HG03520 (cell line): ENCODE results near the gene SH3PXD2A.
A peak's percentile ranks its signal among the peaks of the same experiment; 100 is the strongest.
"Not testable (repeated sequence)": the region's sequence is repeated elsewhere in the genome, so short reads cannot be mapped to it uniquely, and the experiment has no call there.

Experiments
- ATAC-seq: cut with Tn5 transposase; IDR thresholded peaks from one replicate; pipeline ENCODE4 v1.9.1; 2021; ENCODE audit warnings: mild to moderate bottlenecking, moderate library complexity; ENCODE audit not compliant: unreplicated experiment

The SH3PXD2A gene

DNA sequence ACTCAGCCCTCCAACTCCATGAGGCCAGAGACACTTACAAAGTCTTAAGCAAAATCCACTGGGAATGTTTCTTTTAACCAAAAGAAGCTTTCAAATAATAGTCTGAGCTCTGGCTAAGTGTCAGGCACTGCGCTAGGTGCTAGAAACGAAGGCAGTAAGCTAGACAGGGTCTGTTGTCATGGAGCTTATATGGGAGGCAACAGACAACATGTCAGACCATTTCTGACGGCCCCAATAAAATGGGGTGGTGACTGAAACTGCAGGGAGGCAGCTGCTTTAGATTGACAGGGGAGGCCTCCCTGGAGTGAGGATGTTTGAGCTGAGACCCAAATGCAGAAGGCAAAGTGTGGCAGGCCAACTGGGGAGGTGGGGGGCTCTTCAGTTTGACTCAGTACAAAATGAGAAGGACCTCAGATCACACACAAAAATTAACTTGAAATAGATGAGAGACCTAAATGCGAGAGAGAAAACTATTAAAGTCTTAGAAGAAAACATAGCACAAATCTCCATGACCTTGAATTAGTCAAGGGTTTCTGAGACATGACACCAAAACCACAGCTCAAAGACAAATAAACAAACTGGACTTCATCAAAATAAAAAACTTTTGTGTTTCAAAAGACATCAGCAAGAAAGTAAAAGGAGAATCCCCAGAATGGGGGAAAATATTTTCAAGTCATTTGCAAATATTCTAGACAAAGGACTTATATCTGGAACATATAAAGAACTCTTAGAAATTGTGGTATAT, 40.6 kb downstream of the SH3PXD2A start:
- ATAC-seq: no peak

DNA sequence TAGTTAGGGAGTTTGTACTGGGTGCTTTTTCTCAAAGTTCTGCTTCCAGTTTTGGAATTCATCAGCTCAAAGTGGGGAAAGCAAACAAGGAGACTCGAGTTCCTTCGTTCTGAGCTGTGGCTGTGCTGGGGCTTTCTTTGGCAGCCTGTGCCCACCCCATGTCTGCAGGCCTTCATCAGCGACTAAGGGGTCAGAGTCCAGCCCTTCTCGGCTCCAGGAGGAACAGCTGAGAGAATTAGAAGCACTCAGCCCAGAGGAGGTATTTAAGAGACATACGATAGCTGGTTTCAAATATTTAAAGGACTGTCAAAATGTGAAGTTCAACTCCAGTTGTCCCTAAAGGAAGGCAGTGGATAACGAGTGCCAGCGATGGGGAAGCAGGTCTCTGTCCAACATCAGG, 41.3 kb downstream of the SH3PXD2A start:
- ATAC-seq: no peak

DNA sequence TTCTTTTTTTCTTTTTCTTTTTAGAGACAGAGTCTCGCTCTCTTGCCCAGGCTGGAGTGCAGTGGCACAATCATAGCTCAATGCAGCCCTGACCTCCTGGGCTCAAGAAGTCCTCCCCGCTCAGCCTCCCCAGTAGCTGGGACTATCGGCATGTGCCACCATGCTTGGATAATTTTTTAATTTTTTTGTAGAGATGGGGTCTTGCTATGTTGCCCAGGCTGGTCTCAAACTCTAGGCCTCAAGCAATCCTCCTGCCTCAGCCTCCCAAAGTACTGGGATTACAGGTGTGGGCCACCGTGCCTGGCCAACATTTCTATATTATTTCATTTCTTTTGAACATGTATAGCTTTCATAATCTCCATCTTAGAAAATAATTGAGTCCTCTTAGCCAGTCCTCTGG, 42.1 kb downstream of the SH3PXD2A start:
- ATAC-seq: not testable (repeated sequence)

DNA sequence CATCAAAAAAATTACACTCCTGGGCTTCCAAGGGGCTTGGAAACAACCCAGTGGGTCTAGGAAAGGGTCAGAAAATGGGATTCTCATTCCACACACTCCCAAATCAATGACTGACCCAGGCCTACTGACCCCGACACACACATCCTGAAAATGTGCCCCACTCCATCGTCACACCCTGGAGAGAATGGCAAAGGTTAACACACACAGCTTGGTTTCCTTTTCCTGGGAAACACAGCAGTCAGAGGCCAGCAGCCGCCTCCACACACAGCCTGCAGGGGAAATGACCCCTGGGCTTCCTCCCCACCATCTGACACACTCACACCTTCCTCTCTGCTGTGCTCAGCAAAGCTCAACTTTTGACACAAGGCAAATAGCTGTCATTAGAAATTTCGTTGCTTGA, 42.9 kb downstream of the SH3PXD2A start:
- no peak for ATAC-seq

DNA sequence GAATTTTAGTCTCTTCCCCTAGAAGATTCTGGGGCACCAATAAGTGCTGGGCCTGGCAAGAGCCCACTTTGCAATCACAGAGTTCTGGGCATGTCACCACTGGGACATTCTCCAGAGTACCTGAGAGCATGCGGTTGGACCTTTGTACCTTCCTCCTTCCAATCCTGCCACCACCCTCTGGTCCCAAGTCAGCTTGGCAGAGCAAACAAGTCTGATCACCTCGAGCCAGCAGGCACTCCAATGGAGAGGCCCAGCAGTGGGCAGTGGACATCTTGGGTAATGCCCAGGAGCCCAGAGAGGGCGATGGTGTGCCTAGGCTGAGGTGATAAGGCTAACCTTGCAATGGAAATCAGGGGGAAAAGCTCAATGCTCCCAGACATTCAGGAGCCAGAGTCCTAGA, 43.4 kb downstream of the SH3PXD2A start:
- ATAC-seq: no peak

DNA sequence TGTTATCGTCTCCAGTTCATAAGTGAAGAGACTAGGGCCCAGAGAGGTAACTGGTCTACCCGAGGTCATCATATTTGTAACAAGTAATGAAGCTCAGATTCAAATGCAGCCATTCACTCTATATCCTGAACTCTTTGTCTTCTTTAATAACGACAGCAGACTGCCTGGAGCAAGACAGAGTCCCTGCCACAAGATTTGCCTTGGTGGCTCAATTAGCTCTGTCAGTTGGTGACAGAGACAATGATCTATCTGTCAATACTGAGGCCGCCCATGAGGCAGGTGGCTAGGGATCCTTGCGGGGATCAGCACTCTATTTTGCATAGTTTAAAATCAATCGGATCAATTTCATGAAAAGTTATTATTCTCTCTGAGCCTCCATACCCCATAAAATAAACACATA, 43.9 kb downstream of the SH3PXD2A start:
- no peak for ATAC-seq

- ATAC-seq: no peak
Observed at GRCh38 chr10:103808780-103809179, 46.6 kb downstream of the SH3PXD2A start.

GRCh38 chr10:103807996-103808395, 47.4 kb downstream of the SH3PXD2A start:
- ATAC-seq: no peak

GRCh38 chr10:103806395-103807187, 48.8 kb downstream of the SH3PXD2A start:
- ATAC-seq: no peak

DNA sequence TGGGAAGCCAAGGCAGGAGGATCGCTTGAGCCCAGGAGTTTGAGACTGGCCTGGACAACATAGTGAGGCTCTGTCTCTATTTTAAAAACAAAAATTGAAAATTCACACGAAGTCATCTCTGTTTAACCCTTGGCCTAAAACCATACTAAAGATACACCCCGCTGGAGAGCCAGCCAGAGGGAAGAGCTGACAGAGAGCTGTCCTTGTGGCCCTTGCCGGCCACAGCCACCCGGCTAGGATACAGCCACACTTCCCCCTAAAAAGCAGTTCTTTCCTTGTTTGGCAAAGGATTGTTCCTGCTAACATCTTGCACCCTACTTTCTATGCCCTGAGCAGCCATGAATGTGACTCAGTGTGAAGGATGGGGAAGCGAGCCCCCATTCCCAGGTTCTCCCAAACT, 49.6 kb downstream of the SH3PXD2A start:
- no peak for ATAC-seq

- no peak for ATAC-seq
Observed at GRCh38 chr10:103804871-103805270, 50.5 kb downstream of the SH3PXD2A start.

DNA sequence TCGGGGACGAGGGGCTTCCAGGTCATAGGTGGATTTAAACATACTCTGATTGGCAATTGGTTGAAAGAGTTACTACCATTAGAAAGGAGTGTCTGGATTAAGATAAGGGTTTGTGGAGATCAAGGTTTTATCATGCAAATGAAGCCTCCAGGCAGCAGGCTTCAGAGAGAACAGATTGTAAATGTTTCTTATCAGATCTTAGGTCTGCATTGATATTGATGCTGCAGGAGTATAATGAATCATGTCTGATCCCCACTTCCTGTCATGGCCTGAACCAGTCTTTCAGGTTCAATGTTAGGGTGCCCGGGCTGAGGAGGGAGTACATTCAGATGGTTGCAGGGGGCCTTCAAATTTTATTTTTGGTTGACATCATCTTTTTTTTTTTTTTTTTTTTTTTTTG, 51.4 kb downstream of the SH3PXD2A start:
- no peak for ATAC-seq

DNA sequence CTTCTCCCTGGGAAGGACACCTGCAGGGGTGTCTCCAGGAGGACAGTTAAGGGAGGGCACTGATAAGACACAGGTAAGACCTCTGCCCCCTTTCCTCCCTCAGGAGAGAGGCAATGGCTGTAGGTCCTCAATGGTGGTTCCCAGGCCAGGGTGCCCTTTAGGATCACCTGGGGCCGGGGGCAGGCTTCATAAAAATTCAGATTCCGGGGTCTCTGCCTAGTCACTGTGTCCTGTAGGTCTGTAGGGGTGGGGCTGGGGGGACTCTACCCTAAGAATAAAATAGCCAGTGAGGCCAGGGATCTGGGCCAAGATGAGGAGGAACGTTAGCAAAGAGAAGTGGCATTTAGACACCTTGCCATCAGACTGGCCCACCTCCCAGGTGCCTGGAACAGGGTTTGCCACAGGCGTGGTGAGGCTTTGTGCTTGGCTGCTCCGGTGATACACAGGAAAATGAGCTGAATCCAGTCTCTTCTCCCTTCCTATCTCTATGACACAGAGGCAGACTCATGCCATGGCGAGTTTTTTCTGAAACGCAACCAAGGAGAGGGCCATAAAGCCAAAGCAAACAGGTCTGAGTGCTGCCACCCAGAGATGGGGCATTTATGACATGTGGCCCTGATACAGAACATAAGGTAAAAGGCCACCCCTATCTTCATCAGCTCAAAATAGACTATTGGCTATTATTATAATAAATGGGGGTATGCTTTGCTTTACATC, 52.6 kb downstream of the SH3PXD2A start:
- ATAC-seq: no peak

GRCh38 chr10:103802081-103802480, 53.3 kb downstream of the SH3PXD2A start:
- no peak for ATAC-seq

- peak; percentile 84 for ATAC-seq
Observed at GRCh38 chr10:103800789-103801540, 54.4 kb downstream of the SH3PXD2A start.

- no peak for ATAC-seq
Observed at GRCh38 chr10:103800089-103800488, 55.3 kb downstream of the SH3PXD2A start.

- no peak for ATAC-seq
Observed at GRCh38 chr10:103799341-103799740, 56.0 kb downstream of the SH3PXD2A start.

DNA sequence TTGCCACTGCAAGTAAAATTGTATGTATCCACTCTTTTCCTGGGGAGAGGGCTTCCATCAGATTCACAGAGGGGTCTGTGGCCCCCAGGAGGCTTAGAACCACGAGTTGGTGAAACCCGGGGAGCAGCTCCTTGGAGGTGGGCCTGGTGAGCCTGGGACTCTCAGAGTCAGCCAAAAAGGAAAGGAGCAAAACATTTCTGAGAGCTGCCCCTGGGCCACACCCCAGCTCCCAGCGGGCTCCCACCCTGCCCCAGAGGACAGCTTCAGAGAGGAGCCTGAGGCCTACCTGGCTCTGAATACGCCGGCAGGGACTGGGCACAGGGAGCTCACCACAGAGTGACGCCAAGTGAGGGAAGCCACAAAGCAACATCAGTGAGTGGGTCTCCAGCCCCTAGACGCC, 56.9 kb downstream of the SH3PXD2A start:
- ATAC-seq: no peak

DNA sequence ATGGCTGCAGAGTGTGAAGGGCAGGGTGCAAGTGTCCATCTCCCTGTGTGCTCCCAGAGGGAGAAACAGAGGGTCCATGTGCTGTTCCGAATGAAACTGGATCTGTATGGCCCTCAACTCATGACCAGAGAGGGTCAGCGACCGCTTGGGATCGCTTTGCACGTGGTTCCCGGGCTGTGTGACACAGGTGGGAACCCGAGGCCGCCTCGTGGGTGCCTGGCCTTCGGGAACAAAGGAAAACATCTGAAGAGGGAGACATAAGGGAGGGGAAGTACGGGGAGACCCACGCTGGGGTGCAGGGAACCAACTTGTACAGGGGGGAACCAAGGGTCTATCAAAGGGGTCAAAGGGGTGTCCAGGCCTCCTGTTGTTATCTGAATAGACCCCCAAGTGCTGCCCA, 57.5 kb downstream of the SH3PXD2A start:
- ATAC-seq: no peak

GRCh38 chr10:103795634-103796270, 59.6 kb downstream of the SH3PXD2A start:
- no peak for ATAC-seq

DNA sequence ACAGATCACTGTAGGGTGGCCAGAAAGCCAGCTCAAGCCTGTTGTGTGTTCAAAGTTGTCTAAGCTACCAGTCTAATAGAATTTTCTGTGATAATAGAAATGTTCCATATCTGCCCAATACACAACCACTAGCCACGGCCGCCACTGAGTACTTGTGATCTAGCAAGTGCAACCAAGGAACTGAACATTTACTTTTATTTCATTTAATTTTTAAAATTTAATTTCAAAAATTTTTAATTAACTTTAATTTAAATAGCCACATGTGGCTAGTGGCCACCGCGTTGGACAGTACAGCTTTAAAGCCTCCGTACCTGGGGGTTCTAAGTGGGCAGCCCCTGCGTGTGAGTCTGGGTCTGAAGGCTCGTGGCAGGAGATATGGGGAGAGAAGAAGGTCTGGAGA, 60.4 kb downstream of the SH3PXD2A start:
- no peak for ATAC-seq
